GM18870 (cell line): Measurements from ENCODE around the gene WIPF1.
A peak's percentile ranks its signal among the peaks of the same experiment; 100 is the strongest.

Source experiments
- ATAC-seq: cut with Tn5 transposase; IDR thresholded peaks from one replicate; pipeline ENCODE4 v1.9.1; 2021; ENCODE audit warnings: moderate library complexity; ENCODE audit not compliant: unreplicated experiment

The WIPF1 gene

DNA sequence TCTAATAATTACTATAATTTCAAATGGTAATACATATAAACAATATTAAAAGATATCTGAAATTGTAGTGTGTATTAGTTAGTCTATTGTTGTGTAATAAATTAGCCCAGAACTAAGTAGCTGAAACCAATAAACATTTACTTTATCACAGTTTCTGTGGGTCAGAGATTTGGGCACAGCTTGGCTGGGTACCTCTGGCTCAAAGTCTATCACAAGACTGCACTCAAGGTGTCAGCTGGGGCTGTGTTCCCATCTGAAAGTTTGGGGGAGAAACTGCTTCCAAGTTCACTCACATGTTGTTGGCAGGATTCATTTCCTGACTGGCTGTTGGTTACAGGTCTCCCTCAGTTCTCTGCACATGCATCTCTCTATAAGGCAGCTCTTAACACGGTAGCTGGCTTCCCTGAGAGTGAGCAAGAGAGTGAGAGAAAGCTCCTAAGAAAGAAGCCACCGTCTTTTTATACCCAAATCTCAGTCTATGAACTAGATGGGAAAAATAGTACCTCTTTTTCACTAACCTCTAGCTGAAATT, 25.6 kb upstream of the WIPF1 start:
- no peak for ATAC-seq

DNA sequence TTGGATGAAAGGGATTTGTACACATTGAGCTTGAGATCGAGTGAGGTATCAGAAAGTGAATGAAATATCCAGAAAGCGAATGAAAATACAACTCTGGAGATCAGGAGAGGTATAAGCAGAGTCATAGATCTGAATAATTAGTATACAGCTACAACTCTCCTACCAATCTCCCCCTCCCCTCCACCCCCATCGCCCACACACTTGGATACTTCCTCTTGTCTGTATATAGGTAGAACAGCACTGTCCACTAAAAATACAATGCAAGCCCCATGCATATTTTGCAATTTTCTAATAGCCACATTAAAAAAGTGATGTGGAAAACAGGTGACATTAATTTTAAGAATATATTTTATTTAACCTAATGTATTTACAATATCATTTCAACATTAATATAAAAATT, 23.7 kb upstream of the WIPF1 start:
- ATAC-seq: no peak

DNA sequence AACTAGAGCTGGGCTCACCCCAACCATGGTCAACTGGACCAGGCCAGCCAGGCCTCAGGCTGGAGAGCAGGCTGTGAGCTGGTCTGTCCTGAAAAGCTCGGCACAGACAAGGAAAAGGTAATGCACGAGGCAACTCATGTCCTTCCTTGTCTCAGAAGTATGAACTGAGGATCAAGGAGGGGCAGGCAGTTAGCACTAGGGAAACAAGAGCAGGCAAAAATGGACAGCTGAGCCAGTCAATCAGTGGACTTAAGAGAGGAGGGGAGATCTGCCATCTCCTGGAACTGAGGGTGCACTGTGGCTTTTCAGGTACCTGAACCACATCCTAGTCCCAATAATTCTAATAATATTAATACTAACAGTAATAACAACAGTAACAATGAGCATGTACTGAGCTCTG, 20.6 kb upstream of the WIPF1 start:
- ATAC-seq: no peak

DNA sequence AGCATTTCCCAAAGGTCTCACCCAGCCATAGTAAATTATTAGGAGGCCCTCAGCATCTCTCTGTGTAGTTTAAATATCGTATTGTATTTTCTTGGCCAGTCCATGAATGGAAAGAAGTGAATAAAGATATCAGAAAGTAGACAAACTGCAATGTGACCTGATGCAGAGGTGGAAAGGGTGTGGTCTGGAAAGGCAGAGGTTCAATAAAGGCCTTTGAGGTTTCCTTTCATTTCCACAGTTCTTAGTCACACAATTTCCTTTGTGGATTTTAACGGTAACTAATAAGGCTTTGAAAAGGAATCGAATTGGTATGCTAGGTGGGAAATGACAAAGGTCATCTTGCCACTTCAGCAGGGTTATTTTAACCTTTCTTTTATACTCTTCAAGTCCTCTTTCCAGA, 20.1 kb upstream of the WIPF1 start:
- no peak for ATAC-seq

DNA sequence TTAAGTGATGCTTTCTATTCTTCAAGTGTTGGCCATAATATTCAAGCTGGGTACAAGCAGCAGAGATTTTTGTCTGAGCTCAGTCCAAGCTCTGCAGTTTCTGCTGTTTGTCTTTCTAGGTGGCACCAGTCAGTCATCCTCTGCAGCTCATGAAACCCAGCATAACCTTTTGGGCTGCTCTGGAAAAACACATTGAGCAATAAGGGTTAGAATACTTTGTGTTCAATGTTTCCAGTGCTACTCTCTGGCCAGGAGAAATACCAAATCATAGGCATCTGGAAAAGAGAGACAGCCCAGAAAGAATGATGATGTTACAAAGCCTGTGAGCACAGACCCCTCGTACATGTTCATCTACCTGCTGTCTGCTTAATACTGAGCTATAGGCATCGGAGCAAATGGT, 19.5 kb upstream of the WIPF1 start:
- ATAC-seq: no peak

DNA sequence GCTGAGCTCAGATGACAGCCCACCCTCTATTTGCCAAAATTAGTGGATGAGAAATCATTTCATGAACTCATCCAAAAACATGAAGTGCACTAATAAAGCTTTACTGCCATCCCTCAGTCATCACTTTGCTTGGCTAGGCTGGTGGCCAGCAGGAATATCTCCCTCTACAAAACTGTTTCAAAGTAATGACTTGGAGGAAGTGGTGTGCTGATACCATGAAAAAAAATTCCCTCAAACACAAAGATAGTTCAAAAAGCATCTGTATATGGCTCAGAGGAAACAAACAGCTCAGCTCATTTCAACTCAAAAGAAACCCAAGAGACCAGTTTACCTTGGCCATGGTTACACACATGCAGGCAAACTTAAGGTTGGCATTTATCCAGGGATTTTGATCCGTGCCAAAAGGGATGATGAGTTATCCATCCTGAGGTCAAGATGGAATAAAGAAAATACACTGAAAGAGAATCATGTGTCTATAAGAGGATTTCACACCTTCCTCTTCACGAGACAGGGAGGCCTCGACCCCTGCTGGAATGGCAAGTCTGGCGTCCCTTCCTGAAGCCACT, 18.4 kb upstream of the WIPF1 start:
- ATAC-seq: no peak

DNA sequence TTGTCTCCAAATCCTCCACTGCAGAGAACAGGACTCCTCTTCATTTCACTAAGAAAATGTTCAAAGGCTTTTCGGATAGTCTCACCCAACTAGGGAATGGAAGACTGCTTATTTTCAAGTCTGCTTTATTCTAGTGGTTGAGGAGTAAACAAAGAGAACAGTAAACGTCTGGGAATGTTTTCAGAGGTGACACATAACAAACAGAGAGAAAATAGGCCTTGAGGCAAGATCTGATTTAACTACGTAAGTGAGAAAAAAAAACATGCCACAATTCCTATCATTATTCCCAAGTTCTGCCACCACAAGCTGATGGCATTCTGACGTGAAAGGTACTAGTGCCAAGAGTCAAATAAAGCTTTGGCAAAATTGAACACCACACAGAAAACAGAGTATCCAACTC, 16.7 kb upstream of the WIPF1 start:
- ATAC-seq: no peak

DNA sequence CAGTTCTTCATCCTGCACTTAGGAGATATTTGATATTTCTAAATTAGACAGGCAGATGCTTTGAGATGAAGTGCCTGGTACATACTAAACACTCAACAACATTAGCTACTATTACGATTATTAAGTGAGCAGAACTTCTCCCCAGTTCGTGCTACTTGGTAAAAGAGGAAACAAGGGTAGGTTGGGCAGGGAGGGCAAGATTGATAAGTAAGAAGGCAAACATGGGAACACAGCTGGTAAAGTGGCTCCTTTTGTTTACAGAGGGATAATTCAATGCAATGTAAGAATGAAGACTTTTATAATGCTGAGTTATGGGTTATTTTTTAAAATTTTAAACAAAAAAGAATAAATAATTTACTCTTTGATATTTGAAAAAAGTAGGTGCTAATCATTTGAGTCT, 15.9 kb upstream of the WIPF1 start:
- no peak for ATAC-seq

DNA sequence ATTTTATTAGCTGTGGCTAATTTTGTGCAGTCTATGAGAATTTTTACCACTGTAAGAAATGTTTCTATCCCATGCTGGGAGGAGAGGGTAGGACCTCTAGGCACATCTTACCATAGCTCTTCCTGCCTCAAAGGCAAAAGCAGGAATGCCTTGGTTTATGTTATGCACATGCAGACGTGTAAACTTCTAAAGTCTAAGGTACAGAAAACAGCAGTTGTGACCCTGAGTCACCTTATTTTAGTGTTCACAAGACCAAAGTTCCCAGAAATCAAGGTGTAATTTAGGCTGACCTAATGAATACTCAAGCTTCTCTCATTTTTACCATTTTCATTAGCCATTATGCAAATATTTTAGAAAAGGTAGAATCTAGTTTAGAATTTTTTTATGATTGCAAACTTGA, 15.4 kb upstream of the WIPF1 start:
- no peak for ATAC-seq

DNA sequence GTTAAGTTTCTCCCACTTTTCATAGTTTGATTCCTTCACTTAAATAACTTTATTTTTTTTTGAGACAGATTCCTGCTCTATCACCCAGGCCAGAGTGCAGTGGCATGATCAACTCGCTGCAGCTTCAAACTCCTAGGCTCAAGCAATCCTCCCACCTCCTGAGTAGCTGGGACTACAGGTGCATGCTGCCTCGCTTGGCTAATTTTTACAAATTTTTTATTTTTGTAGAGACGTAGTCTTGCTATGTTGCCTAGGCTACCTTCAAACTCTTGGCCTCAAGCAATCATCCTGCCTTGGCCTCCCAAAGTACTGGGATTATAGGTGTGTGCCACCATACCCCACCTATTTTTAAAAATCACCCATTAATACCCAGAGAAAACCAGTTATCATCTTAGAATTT, 14.2 kb upstream of the WIPF1 start:
- ATAC-seq: no peak

DNA sequence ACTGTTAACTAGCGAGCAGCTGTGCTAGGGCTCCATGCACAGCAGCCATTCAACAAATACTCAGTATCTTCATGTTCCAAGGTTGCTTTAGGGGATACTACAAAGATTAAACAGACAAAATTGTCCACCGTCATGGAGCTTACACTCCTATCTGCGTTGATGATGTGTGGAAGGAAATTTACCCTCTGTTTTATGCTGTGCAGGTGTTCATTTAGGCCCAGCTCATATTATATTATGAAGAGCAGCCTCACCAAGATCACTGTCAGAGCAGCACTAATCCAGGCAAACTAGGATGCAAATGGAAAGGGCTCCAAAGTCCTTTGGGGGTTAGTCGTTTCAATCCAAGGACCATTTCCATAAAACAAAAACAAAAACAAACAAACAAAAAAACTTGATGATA, 13.4 kb upstream of the WIPF1 start:
- no peak for ATAC-seq

DNA sequence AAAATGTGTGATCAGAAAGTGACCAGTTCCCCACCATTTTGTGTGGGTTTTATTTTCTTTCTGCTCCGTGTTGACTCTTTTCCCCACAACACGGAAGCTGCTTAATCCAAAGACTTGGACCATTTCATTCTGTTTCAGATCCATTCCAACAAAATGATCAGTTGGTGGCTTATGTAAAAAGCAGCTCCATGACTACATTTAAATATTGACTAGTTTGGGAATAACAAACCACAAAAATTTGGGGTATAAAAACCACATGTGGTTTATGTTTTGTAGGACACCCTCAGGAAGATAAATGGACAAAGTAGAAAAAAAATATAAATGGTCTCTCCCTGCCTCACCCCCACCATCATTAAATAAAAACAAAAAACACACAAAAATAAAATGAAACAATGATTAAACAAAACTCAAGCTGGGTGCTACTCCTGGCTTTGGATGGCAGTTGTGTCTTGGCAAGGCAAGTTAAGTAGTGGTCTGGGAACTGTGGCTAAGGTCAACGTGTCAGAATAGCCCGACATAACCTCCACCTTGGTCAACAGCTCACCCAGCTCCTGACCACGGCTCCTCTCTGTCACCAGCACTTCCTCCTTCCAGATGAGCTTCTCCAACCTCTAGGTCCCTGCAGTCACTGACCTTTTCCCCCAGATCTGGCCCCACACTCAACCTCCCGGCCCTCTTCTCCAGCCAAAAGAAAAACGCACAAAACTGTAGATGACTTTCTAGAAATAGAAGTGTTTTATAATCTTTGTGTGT, 12.8 kb upstream of the WIPF1 start:
- ATAC-seq: no peak

DNA sequence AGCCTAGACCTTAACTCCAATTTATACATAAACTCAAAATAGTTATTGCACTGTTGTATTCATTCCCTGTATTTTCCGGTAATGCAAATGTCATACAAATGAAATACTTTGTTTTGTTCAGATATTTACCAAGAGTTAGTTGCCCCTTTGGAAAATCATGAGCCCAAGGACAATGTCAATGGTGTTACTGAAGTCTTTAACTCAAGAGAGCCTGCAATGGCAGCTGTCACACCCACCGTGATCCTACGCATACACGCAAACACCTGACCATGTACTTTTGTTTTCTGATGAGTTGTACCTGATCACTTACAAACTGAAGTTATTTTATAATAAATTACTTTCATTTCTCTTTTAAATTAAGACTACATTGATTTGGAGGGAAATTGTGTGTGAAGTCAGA, 11.7 kb upstream of the WIPF1 start:
- ATAC-seq: no peak

DNA sequence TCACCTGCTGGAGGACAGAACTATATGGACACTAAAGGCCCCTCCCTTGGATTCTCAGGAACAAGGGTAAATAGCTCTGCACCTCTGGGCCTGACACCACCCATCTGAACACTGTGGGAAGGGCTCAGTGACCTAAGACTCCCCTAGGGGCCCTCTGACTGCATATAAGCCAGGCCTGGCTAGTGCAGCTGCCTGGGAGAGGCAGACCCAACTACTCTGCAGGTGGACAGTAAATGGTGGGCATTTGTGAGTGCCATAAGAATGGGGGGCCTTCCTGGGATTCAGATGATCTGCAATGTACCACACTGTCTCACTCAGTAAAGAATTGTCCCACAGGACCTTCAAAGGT, 11.2 kb upstream of the WIPF1 start:
- ATAC-seq: peak; percentile 30

DNA sequence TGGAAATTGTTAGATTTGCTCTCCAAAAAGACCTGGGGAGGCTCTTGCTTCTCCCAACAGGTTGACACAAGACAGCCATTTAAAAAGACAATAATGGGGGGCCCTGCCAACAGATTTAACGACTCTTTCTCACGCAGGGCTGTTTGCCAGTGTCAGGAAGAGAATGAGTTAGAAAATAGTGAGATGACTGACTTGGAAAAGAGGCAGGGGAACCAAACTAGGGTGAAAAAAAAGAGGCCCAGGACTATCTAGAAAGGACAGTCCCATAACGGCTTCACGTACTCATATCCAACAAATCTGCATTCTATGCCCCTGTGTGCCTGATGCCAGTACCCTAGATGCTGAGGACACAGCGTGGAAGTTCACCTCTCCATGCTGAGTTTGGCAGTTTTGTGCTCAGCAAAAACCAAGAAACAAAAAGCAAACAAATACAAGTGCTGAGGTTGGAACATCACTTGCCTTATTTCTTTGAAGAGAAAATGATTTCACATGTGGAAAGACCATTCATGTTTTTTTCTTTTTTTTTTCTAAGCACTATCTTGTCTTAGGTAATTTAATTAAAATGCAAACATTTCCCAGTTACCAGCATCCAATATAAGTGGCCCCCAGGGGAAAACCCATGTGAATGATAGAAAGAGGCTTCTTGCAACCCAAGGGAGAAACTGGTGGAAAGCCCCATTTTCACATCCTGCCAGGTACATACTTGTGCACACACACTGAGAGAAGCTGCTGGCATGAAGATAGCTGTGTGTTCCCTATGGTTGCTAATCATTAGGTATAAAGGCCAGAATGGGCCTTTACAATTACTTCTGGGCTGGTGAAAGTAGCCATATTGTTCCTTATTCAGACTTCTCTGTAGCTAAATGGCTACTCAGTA, 10.6 kb upstream of the WIPF1 start:
- ATAC-seq: peak; percentile 78

DNA sequence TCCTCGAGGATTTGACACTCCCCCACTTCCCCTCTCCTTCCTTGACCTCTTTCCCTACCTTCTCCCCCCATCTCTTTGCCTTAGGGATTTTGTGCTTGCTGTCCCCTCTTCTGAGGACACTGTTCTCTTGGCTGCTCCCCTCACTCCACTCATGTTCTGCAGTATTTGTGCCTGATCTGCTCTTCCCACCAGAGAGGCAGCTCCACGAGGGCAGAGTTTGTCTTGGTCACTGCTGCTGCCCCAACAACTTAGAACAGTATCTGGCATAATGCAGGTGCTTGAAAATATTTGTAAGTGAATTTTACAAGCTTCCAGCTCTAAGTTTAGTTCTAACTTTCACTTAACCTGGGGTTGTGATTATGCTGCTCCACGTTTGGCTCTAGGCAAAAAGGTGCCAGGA, 10.0 kb upstream of the WIPF1 start:
- no peak for ATAC-seq

DNA sequence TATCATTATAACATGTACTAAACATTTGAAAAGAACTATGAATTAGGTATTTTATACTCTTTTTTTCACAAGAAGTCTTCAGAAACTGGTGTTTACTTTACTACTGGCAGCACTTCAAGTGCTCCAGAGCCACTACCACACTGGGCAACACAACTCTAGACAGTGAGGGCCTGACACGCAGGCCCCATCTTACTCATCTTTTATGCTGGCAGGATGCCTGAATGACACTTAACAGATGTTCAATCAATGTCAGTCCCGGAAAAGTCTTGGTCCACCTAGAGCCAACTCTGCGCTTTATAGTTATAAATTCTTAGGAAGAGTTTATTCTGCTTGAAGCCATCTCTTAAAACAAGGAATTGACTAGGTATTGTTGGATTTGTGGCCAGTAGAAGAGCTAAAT, 8.7 kb upstream of the WIPF1 start:
- ATAC-seq: no peak

DNA sequence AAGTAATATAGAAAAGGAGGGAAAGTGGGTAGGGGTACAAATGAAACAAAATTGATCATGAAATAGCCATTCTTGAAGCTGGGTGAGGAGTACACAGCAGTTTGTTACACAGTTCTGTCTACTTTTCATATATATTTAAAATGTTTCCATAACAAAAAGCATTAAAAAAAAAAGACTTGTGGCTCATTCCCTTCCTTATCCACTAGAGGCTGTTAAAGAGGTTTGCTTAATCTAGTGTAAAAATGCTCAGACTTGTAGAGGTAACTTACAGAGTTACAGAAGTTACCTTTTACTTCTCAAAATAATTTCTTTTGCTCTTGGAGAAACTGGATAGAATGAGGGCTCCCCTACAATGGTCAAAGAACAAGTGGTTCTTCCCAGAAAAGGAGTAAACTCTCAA, 8.1 kb upstream of the WIPF1 start:
- ATAC-seq: no peak

DNA sequence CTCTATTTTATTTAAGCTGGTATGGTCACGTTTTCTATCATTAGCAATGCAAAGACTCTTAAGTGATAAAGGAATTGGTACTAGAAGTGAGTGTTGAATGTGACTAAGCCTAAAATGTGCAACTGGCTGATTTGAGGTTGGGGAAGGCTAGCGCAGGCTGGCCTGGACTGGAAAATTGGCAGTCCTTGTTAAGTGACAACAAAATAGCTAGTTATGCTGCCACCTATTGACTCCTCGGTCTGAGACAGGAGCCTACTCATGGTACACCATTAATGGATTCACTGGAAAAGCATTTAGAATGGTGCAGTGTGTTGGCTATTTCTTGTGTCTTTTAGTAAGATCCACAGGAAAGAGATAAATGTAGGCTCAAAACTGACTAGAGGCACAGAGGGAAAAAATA, 5.7 kb upstream of the WIPF1 start:
- peak; percentile 39 for ATAC-seq

DNA sequence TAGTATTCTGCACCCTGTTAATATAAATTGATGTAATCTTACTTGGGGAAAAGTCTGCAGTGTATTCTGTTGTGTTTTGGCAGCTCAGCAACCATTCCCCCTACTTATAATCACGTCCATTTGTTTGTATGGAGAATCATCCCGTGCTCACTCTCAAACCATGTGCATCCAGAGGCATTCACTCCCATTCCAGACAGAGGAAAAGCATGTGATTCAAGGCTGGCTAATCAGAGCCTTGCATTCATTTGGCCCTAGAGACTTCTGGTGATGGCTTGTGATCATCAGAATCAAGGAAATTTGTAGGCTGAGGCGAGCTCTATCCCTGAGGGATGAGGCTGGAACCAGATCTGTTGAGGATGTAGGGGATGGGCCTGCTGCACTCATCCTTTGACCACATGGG, 5.1 kb upstream of the WIPF1 start:
- ATAC-seq: no peak

DNA sequence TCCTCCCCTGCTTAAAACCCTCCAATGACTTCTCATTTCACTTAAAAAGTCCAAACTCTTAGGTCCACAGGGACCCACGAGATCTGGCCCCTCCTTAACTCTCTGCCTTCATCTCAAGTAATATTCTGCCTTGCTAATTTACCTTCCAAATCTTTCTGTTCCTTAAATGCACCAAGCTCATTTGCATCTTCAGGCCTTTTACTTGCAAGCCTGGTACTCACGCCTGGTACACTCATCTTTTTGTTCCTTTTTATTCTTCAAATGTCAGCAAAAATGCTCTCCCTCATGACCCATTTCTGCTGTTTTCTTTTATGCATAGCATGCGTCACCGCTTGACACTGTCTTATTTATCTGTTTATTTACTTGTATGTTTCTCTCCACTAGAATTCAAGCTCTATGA, 2.7 kb upstream of the WIPF1 start:
- ATAC-seq: no peak

DNA sequence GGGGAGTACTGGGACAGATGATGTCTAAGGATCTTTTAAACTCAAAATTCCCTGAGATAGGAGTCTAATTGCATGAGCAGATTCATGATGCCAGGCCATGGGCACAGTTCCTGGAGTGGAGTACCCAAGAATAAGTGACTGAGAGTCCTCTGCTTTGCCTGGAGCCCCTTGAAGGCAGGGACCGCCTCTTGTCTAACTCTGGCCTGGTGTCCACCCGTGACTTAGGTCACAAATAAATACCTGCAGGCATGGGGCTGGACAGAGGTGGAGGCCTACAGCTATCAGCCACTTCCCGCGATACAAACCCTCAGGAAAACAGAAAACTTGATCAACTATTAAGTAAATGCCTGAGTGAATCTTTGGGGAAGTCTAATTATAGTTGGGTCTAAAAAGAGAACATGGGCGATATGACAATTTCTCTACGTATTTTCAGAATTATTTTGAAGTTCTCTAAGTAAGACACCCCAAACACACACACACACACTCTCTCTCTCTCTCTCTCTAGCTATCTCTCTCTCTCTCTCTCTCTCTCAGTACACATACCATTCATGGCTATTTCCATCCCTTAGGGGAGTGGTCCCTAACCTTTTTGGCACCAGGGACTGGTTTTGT, 1.8 kb upstream of the WIPF1 start:
- no peak for ATAC-seq
